ENCODE measurements around the gene FARSA. TPM values are rescaled to one million over a fixed set of nuclear protein-coding genes. Genes with fewer than 3 reads are reported as not detected.

FARSA gene
- total and polyA plus RNA-seq, 2 of the 8 experiments (the other 6 are each of a cell fraction or from before 2014, with no cell fraction given), result 61.0 to 103 TPM

GRCh38 chr19:12918253-12918652, 15.3 kb downstream of the FARSA start:
- Histone ChIP-seq H4K20me1 (replicated peaks in 1 of 2; ENCODE audit: control insufficient read depth in 1 of 2, insufficient read depth in 2 of 2, low read length in 2 of 2) (no peaks in the 10 kb centered on the region), H3K56ac (replicated peaks; ENCODE audit: insufficient read length, low read depth, low read length) (no peak overlapping the region), H3K36me3 (ENCODE audit: control insufficient read depth in 2 of 4, insufficient read depth in 4 of 4, low read length in 3 of 4) (peaks cover 5 to 14% (median 10%) of the 10 kb centered on the region in 4 experiments; a peak in 5 of 8 replicates), H3K9ac (replicated peaks in 1 of 4; ENCODE audit: extremely low read depth in 1 of 4, low read depth in 3 of 4, low read length in 3 of 4) (no peak overlapping the region), H3K4ac (replicated peaks; ENCODE audit: insufficient read length, low read depth, low read length) (no peak overlapping the region), H3K18ac (ENCODE audit: extremely low read depth, low read length) (no peak overlapping the region), H3K79me1 (ENCODE audit: low read depth, low read length) (no peaks in the 10 kb centered on the region), H2BK5ac (ENCODE audit: low read depth, low read length) (no peak overlapping the region), H2BK20ac (ENCODE audit: low read length) (0 out of 2 replicates have a peak overlapping the region, but pooled peaks have one; percentile 23), H2BK15ac (ENCODE audit: low read length) (no peak overlapping the region), H3K4me2 (ENCODE audit: insufficient read depth in 1 of 2, low read depth in 2 of 2, low read length in 2 of 2) (no peak overlapping the region), H2AK5ac (ENCODE audit: low read depth, low read length) (peak overlapping the region; percentile 65; the same call in 1 of the 2 replicates), H4K5ac (ENCODE audit: insufficient read length, low read depth, low read length) (no peak overlapping the region), H4K91ac (replicated peaks; ENCODE audit: insufficient read length, low read length) (no peak overlapping the region), H4K8ac (ENCODE audit: extremely low read depth, insufficient read depth, low read length) (no peak overlapping the region), H3K23me2 (ENCODE audit: low read depth, low read length) (no peaks in the 10 kb centered on the region), H3K27ac (ENCODE audit: low read depth, low read length) (no peak overlapping the region), H3K4me1 (replicated peaks in 1 of 4; ENCODE audit: control insufficient read depth in 3 of 4, insufficient read depth in 4 of 4, low read length in 3 of 4) (peaks cover 5 to 9% (median 7%) of the 10 kb centered on the region in 4 experiments; a peak in 6 of 7 replicates), H3K9me3 (ENCODE audit: insufficient read depth in 2 of 2, low read depth in 1 of 2, low read length in 1 of 2) (peaks cover 2 to 9% of the 10 kb centered on the region in 2 experiments; a peak in 1 of 4 replicates), H2BK12ac (ENCODE audit: low read depth, low read length) (peak overlapping the region; percentile 23; the same call in 1 of the 2 replicates), H3K4me3 (ENCODE audit: extremely low read depth in 1 of 4, insufficient read depth in 2 of 4, low read depth in 3 of 4, low read length in 4 of 4) (no peak overlapping the region), H3K14ac (ENCODE audit: insufficient read length) (no peak overlapping the region), H3K23ac (ENCODE audit: insufficient read length) (no peak overlapping the region), H2AFZ (ENCODE audit: low read length) (no peak overlapping the region), H3K27me3 (replicated peaks in 1 of 4; ENCODE audit: control insufficient read depth in 3 of 4, extremely low read depth in 1 of 4, insufficient read depth in 3 of 4, low read length in 3 of 4) (peaks cover 6 to 12% (median 11%) of the 10 kb centered on the region in 4 experiments), H3K79me2 (ENCODE audit: control insufficient read depth in 1 of 2, insufficient read depth in 2 of 2, low read length in 2 of 2) (no peaks in the 10 kb centered on the region), H2BK120ac (replicated peaks; ENCODE audit: low read depth, low read length) (no peak overlapping the region)
- no peak for TF ChIP-seq CREB1 (IDR thresholded peaks at IDR 0.05)
- no peak for TF ChIP-seq GABPA (IDR thresholded peaks at IDR 0.05; ENCODE audit: borderline replicate concordance, insufficient read depth, low read length)
- no peak for TF ChIP-seq SAP30 (IDR thresholded peaks at IDR 0.05; ENCODE audit: insufficient read depth, insufficient replicate concordance, low read length)
- TF ChIP-seq EZH2 (IDR thresholded peaks at IDR 0.05; ENCODE audit: low read depth, low read length, severe bottlenecking), result no peak
- TF ChIP-seq GTF2F1 (IDR thresholded peaks at IDR 0.05; ENCODE audit: borderline replicate concordance, low read depth, low read length), result no peak
- TF ChIP-seq MAFK (IDR thresholded peaks at IDR 0.05; ENCODE audit: low read depth, low read length), result no peak
- no peak for TF ChIP-seq KDM4A (IDR thresholded peaks at IDR 0.05; ENCODE audit: low read depth, low read length, severe bottlenecking)
- no peak for TF ChIP-seq CHD1 (IDR thresholded peaks at IDR 0.05; ENCODE audit: low read depth, low read length)
- no peak for TF ChIP-seq RNF2 (IDR thresholded peaks at IDR 0.05; ENCODE audit: borderline replicate concordance, low read depth, low read length, missing control alignments, poor library complexity, severe bottlenecking)
- no peak for TF ChIP-seq SIRT6 (IDR thresholded peaks at IDR 0.05; ENCODE audit: low read length)
- no peak for TF ChIP-seq TAF7 (optimal IDR thresholded peaks at IDR 0.05; ENCODE audit: borderline replicate concordance, low read depth, low read length)
- TF ChIP-seq HDAC6 (IDR thresholded peaks at IDR 0.05; ENCODE audit: low read depth, low read length), result no peak
- no peak for TF ChIP-seq POLR2A (IDR thresholded peaks at IDR 0.05; ENCODE audit: control extremely low read depth in 1 of 2, low read depth in 2 of 2, low read length in 2 of 2)
- DNase-seq (ENCODE audit: low read depth in 1 of 2, low spot score in 2 of 2) (no peak), FAIRE-seq (no peak)
- CTCF ChIA-PET (ENCODE audit: partially characterized antibody), result interaction anchor here (0.6 kb wide), 1 partner anchor 307 kb away, joined by 3 read pairs; no protein-coding TSS in a partner anchor
- WGBS, 2 experiments (ENCODE audit: extremely low coverage in 1 of 2, insufficient coverage in 1 of 2, insufficient read length in 1 of 2, insufficient replicate concordance in 2 of 2, low coverage in 1 of 2, low lambda C conversion rate in 2 of 2, missing lambda C conversion rate in 1 of 2), result 92% methylated on average over 14 of the region's 14 CpGs; no CpG with 5 or more reads in 1 of the 2 experiments
- POLR2A ChIA-PET (ENCODE audit: partially characterized antibody), result interaction anchor here (1.2 to 13.9 kb wide), 7 partner anchors 8 to 34 kb away, joined by 4 to 180 read pairs (median 9); partner anchors contain the start of genes CALR, FARSA and GCDH
